Testis (tissue), 3 donors: ENCODE results near the gene KCTD5. TPM values are rescaled to one million over a fixed set of nuclear protein-coding genes. Genes with fewer than 3 reads are reported as not detected.

ENCODE experiments used
- DNase-seq: peaks from one replicate; pipeline ENCODE4 v3.0.0-alpha.2; 2019
- H3K27ac ChIP-seq, 2 donors: fragments of 200-600 bp; sonication (generic); one replicate each; pipeline ENCODE4 v1.5.1; 2019
- H3K27me3 ChIP-seq: fragments of 200-600 bp; sonication (generic); one replicate; pipeline ENCODE4 v1.5.1; 2019
- H3K36me3 ChIP-seq: fragments of 200-600 bp; sonication (generic); one replicate; pipeline ENCODE4 v1.5.1; 2017; ENCODE audit warnings: low read depth; ENCODE audit errors: missing control alignments
- H3K4me1 ChIP-seq: fragments of 200-600 bp; sonication (generic); one replicate; pipeline ENCODE4 v1.5.1; 2019
- H3K4me3 ChIP-seq, 2 donors: fragments of 200-600 bp; sonication (generic); one replicate each; pipeline ENCODE4 v1.5.1; 2017 to 2019
- H3K9me3 ChIP-seq: fragments of 200-600 bp; sonication (generic); one replicate; pipeline ENCODE4 v1.5.1; 2017
- POLR2A ChIP-seq: fragments of 450-650 bp; IDR thresholded peaks from one replicate; pipeline ENCODE4 v1.6.1; 2017; ENCODE audit warnings: antibody characterized with exemption, mild to moderate bottlenecking, moderate library complexity
- WGBS, 2 donors: methylation state at CpG; one replicate each; pipeline ENCODE4 v1.1.5; 2018; 5-methylcytosine and 5-hydroxymethylcytosine counted together
- intact Hi-C: fragments of 100-400 bp; cut with DNase I; formaldehyde crosslinking; loops from one replicate; pipeline ENCODE4 v1.15.1; 2023; ENCODE audit warnings: low total_unique reads
- polyA plus RNA-seq: library from polyadenylated mRNA; stranded (reverse); fragments of 350-450 nt; fragmentation: Illumina TruSeq; extraction: RNeasy Lipid Tissue Mini Kit (QIAGEN cat#74804); gene quantifications from one replicate; pipeline ENCODE4 v1.2.3, GENCODE V29; 2014; ENCODE audit warnings: low read depth, low replicate concordance; ENCODE audit not compliant: insufficient read depth
- total RNA-seq, 2 donors: library from RNA; depleted of rRNA; stranded (reverse); fragments of >200 nt; gene quantifications; one replicate each; pipeline ENCODE4 v1.2.3, GENCODE V29; 2016
- TF ChIP-seq, protein P1 (sequence below), 3 experiments: fragments of 450-650 bp in 2 of 3; fragments of 200-600 bp in 1 of 3; sonication (generic) in 1 of 3; IDR thresholded peaks; one replicate each; pipeline ENCODE4 v1.5.1; 2016 to 2019; ENCODE audit warnings: antibody characterized with exemption in 3 of 3, mild to moderate bottlenecking in 2 of 3, moderate library complexity in 1 of 3

Gene KCTD5
- total and polyA plus RNA-seq, 3 donors from 2014 or later = 33.3 to 72.2 (median 63.9) TPM

DNA sequence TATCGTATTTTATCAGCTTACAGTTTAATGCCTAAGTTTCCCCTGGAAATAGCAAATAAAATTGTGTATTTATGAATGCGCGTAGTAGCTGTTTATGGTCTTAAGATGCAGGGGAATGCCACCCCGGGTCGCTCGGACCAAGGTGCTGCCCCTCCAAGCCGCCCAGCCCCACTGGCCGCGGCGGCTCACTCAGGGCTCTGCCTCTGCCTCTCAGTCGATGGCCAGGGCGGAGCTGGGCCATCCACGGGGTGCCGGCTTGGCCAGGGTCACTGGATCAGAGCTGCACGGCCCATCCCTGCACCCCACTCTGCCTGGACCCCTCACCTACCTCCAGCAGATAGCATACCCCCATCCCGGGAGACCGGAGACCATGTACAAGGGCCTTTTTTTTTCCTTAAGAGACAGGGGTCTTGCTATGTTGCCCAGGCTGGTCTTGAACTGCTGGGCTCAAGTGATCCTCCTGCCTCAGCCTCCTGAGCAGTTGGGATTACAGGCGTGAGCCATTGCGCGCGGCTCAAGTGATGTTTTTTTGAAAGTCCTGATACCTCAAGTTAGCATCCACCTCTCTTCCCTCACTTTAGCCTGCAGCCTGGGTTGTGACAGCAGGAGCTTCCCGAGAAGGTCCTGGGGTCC is 26.7 kb downstream of the KCTD5 start:
- TF ChIP-seq, protein P1, sequence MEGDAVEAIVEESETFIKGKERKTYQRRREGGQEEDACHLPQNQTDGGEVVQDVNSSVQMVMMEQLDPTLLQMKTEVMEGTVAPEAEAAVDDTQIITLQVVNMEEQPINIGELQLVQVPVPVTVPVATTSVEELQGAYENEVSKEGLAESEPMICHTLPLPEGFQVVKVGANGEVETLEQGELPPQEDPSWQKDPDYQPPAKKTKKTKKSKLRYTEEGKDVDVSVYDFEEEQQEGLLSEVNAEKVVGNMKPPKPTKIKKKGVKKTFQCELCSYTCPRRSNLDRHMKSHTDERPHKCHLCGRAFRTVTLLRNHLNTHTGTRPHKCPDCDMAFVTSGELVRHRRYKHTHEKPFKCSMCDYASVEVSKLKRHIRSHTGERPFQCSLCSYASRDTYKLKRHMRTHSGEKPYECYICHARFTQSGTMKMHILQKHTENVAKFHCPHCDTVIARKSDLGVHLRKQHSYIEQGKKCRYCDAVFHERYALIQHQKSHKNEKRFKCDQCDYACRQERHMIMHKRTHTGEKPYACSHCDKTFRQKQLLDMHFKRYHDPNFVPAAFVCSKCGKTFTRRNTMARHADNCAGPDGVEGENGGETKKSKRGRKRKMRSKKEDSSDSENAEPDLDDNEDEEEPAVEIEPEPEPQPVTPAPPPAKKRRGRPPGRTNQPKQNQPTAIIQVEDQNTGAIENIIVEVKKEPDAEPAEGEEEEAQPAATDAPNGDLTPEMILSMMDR (IDR thresholded peaks at IDR 0.05) = no peak
- no peak for TF ChIP-seq POLR2A
- intact Hi-C loops = no loop called here
- no peaks in the 10 kb centered on the region for H3K27me3 ChIP-seq
- no peaks in the 10 kb centered on the region for H3K36me3 ChIP-seq
- no peak overlapping the region for H3K27ac ChIP-seq
- 94 to 97% methylated on average over 14 to 22 of the region's 22 CpGs for WGBS, 2 donors
- DNase-seq = no peak
- H3K9me3 ChIP-seq = no peaks in the 10 kb centered on the region
- no peaks in the 10 kb centered on the region for H3K4me1 ChIP-seq
- H3K4me3 ChIP-seq = no peak overlapping the region

DNA sequence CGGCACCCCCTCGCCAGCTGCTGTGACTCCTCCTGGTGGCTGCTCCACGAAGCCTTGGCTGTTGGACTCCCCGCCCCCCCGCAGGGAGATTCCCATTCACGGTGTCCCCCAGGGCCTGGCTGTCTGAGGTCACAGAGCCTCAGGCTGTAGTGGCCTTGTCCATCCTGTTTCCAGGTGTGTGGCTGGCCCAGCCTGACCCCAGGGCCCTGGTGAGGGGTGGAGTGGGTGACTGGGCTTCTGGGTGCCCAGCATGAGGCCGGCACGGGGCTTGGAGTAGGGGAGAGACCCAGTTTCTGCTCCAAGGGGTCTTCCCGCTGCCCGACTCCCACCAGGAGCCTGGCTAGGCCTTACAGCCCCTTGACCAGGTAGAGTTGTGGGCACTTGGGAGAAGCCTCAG is 27.3 kb downstream of the KCTD5 start:
- WGBS, 2 donors = 91 to 100% methylated on average over 3 to 10 of the region's 10 CpGs
- no peak for TF ChIP-seq POLR2A
- TF ChIP-seq, protein P1 (IDR thresholded peaks at IDR 0.05) = no peak
- Histone ChIP-seq H3K9me3 (no peaks in the 10 kb centered on the region), H3K27ac (no peak overlapping the region), H3K36me3 (no peaks in the 10 kb centered on the region), H3K4me1 (no peaks in the 10 kb centered on the region), H3K27me3 (no peaks in the 10 kb centered on the region), H3K4me3 (no peak overlapping the region)
- no peak for DNase-seq
- intact Hi-C loops = no loop called here

DNA sequence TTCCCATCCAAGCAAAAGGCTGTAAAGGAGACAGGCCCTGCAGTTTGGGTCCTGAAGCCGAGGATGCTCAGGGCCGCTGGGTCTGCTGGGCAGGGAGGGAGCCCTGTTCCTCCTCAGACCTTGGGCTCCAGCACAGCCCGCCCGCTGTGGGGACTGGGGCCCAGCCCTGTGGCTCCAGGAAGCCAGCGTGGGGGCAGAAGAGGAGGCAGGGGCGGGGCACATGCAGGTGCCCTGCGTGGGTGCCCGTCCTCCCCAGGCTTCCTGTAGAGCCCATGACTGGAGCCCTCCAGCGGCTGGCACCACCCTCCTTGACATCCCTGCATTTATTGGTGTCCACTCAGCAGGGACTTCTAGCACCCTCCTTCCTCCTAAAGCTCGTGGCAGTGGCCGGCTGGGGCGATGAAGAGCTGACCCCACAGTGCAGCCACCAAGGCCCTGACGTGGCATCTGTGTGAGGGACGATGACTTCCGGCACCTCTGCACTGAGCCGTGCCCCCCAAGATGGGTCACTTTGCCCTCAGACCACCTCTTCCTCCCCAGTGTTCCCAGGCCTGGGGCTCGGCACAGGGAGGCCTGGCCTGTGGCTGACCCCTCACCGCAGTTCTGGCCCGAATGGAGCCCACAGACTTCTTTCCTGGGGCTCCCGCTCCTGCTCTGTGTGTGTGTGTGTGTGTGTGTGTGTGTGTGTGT is 27.8 kb downstream of the KCTD5 start:
- 83 to 86% methylated on average over 2 to 19 of the region's 20 CpGs for WGBS, 2 donors
- TF ChIP-seq, protein P1 (IDR thresholded peaks at IDR 0.05) = no peak
- TF ChIP-seq POLR2A = no peak
- no peaks in the 10 kb centered on the region for H3K36me3 ChIP-seq
- DNase-seq = no peak
- no peak overlapping the region for H3K4me3 ChIP-seq
- no peaks in the 10 kb centered on the region for H3K27me3 ChIP-seq
- intact Hi-C loops = no loop called here
- H3K27ac ChIP-seq = no peak overlapping the region
- no peaks in the 10 kb centered on the region for H3K9me3 ChIP-seq
- H3K4me1 ChIP-seq = no peaks in the 10 kb centered on the region

- TF ChIP-seq, protein P1 (IDR thresholded peaks at IDR 0.05) = no peak
- TF ChIP-seq POLR2A = no peak
- intact Hi-C loops = no loop called here
- Histone ChIP-seq H3K36me3 (no peaks in the 10 kb centered on the region), H3K27ac (no peak overlapping the region), H3K4me3 (no peak overlapping the region), H3K27me3 (no peaks in the 10 kb centered on the region), H3K4me1 (peaks cover 4% of the 10 kb centered on the region), H3K9me3 (no peaks in the 10 kb centered on the region)
- 56 to 61% methylated on average over 11 of the region's 11 CpGs for WGBS, 2 donors
- no peak for DNase-seq
Observed at GRCh38 chr16:2710711-2711231, 28.4 kb downstream of the KCTD5 start.
